Measurements from ENCODE around the gene FAM83B. TPM values are rescaled to one million over a fixed set of nuclear protein-coding genes. Genes with fewer than 3 reads are reported as not detected.
"Not testable (repeated sequence)": the region's sequence is repeated elsewhere in the genome, so short reads cannot be mapped to it uniquely, and the experiment has no call there.

FAM83B gene
- total RNA-seq, 4 donors from 2014 or later: 15.7 to 40.2 (median 33.7) TPM

DNA sequence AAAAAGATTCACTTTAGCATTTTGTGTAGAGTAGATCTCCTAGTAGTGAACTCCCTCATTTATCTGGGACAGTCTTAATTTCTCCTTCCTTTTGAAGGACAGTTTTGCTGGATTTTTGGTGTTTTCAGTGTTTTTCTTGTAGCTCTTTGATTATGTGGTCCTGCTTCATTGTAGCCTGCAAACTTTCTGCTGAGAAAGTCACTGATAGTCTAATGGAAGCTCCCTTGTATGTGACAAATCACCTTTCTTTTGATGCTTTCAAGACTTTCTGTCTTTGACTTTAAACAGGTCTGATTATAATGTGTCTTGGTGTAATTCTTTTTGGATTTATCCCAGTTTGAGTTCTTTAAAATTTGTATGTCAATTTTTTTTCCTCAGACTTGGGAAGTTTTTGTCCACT, 86.1 kb downstream of the FAM83B start:
- H3K4me3 ChIP-seq: no peak overlapping the region
- H3K27ac ChIP-seq: no peak overlapping the region
- TF ChIP-seq, protein P1, sequence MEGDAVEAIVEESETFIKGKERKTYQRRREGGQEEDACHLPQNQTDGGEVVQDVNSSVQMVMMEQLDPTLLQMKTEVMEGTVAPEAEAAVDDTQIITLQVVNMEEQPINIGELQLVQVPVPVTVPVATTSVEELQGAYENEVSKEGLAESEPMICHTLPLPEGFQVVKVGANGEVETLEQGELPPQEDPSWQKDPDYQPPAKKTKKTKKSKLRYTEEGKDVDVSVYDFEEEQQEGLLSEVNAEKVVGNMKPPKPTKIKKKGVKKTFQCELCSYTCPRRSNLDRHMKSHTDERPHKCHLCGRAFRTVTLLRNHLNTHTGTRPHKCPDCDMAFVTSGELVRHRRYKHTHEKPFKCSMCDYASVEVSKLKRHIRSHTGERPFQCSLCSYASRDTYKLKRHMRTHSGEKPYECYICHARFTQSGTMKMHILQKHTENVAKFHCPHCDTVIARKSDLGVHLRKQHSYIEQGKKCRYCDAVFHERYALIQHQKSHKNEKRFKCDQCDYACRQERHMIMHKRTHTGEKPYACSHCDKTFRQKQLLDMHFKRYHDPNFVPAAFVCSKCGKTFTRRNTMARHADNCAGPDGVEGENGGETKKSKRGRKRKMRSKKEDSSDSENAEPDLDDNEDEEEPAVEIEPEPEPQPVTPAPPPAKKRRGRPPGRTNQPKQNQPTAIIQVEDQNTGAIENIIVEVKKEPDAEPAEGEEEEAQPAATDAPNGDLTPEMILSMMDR (IDR thresholded peaks at IDR 0.05): no peak
- TF ChIP-seq POLR2A (IDR thresholded peaks at IDR 0.05): no peak
- no peak for DNase-seq
- no peaks in the 10 kb centered on the region for H3K9me3 ChIP-seq
- H3K36me3 ChIP-seq: peaks cover 0 to 5% (median 0%) of the 10 kb centered on the region in 3 donors
- no peaks in the 10 kb centered on the region for H3K4me1 ChIP-seq
- no peaks in the 10 kb centered on the region for H3K27me3 ChIP-seq

- Histone ChIP-seq H3K27me3 (no peaks in the 10 kb centered on the region), H3K9me3 (no peaks in the 10 kb centered on the region), H3K27ac (no peak overlapping the region), H3K4me3 (no peak overlapping the region), H3K36me3 (peaks cover 0 to 5% (median 0%) of the 10 kb centered on the region in 3 donors), H3K4me1 (no peaks in the 10 kb centered on the region)
- no peak for DNase-seq
- TF ChIP-seq, protein P1 (IDR thresholded peaks at IDR 0.05): no peak
- TF ChIP-seq POLR2A (IDR thresholded peaks at IDR 0.05): no peak
Measured at GRCh38 chr6:54935739-54936138, 89.2 kb downstream of the FAM83B start.

- H3K27me3 ChIP-seq: no peaks in the 10 kb centered on the region
- DNase-seq: no peak
- no peaks in the 10 kb centered on the region for H3K4me1 ChIP-seq
- TF ChIP-seq, protein P1 (IDR thresholded peaks at IDR 0.05): no peak
- TF ChIP-seq POLR2A (IDR thresholded peaks at IDR 0.05): no peak
- peaks cover 0 to under 1% (median 0%) of the 10 kb centered on the region in 3 donors for H3K36me3 ChIP-seq
- H3K9me3 ChIP-seq: no peaks in the 10 kb centered on the region
- no peak overlapping the region for H3K27ac ChIP-seq
- H3K4me3 ChIP-seq: no peak overlapping the region
Measured at GRCh38 chr6:54937371-54937770, 90.8 kb downstream of the FAM83B start.

- no peaks in the 10 kb centered on the region for H3K27me3 ChIP-seq
- TF ChIP-seq POLR2A (IDR thresholded peaks at IDR 0.05): no peak
- TF ChIP-seq, protein P1 (IDR thresholded peaks at IDR 0.05): no peak
- H3K4me3 ChIP-seq: no peak overlapping the region
- H3K27ac ChIP-seq: no peak overlapping the region
- H3K4me1 ChIP-seq: no peaks in the 10 kb centered on the region
- no peak for DNase-seq
- H3K9me3 ChIP-seq: no peaks in the 10 kb centered on the region
- H3K36me3 ChIP-seq: no peaks in the 10 kb centered on the region
Measured at GRCh38 chr6:54957698-54958097, 111.1 kb downstream of the FAM83B start.

- Histone ChIP-seq H3K9me3 (no peaks in the 10 kb centered on the region), H3K4me3 (no peak overlapping the region), H3K36me3 (no peaks in the 10 kb centered on the region), H3K4me1 (no peaks in the 10 kb centered on the region), H3K27ac (no peak overlapping the region), H3K27me3 (no peaks in the 10 kb centered on the region)
- no peak for DNase-seq
- TF ChIP-seq, protein P1 (IDR thresholded peaks at IDR 0.05): no peak
- TF ChIP-seq POLR2A (IDR thresholded peaks at IDR 0.05): no peak
Measured at GRCh38 chr6:54958446-54958845, 111.9 kb downstream of the FAM83B start.

- no peak for DNase-seq
- no peak overlapping the region for H3K4me3 ChIP-seq
- no peak overlapping the region for H3K27ac ChIP-seq
- no peaks in the 10 kb centered on the region for H3K27me3 ChIP-seq
- H3K36me3 ChIP-seq: no peaks in the 10 kb centered on the region
- TF ChIP-seq POLR2A (IDR thresholded peaks at IDR 0.05): no peak
- TF ChIP-seq, protein P1 (IDR thresholded peaks at IDR 0.05): no peak
- no peaks in the 10 kb centered on the region for H3K4me1 ChIP-seq
- no peaks in the 10 kb centered on the region for H3K9me3 ChIP-seq
Measured at GRCh38 chr6:54959820-54960219, 113.2 kb downstream of the FAM83B start.

- not testable (repeated sequence) for H3K4me1 ChIP-seq, H3K27me3 ChIP-seq, DNase-seq, H3K27ac ChIP-seq, H3K36me3 ChIP-seq, H3K4me3 ChIP-seq, H3K9me3 ChIP-seq
Measured at GRCh38 chr6:54961372-54961771, 114.8 kb downstream of the FAM83B start.
